Amygdala (tissue), 56 donors: ENCODE results near the gene FAM53A.
"Not testable (repeated sequence)": the region's sequence is repeated elsewhere in the genome, so short reads cannot be mapped to it uniquely, and the experiment has no call there.

ENCODE experiments used
- DNase-seq, 56 donors: peaks; one replicate each; lab custom pipeline; 2025; lab: John Stamatoyannopoulos, UW

The FAM53A gene

GRCh38 chr4:1642196-1642951 is 41.7 kb downstream of the FAM53A start:
- DNase-seq, result no peak

- DNase-seq, result no peak
These were observed 42.4 kb downstream of the FAM53A start for GRCh38 chr4:1641671-1642070.

- DNase-seq, result not testable (repeated sequence)
These were observed 43.2 kb downstream of the FAM53A start for GRCh38 chr4:1640716-1641503.

- DNase-seq, result no peak
These were observed 43.9 kb downstream of the FAM53A start for GRCh38 chr4:1640190-1640589.

- no peak for DNase-seq
These were observed 44.7 kb downstream of the FAM53A start for GRCh38 chr4:1639299-1639868.

GRCh38 chr4:1638873-1639272 is 45.2 kb downstream of the FAM53A start:
- DNase-seq, result no peak

GRCh38 chr4:1638272-1638598 is 45.9 kb downstream of the FAM53A start:
- no peak for DNase-seq

GRCh38 chr4:1637580-1638271 is 46.4 kb downstream of the FAM53A start:
- DNase-seq, result no peak

GRCh38 chr4:1636490-1637211 is 47.5 kb downstream of the FAM53A start:
- no peak for DNase-seq

- DNase-seq, result no peak
These were observed 48.6 kb downstream of the FAM53A start for GRCh38 chr4:1635464-1635863.

- no peak for DNase-seq
These were observed 50.1 kb downstream of the FAM53A start for GRCh38 chr4:1633993-1634392.

GRCh38 chr4:1632109-1633104 is 51.7 kb downstream of the FAM53A start:
- no peak for DNase-seq

- no peak for DNase-seq
These were observed 53.0 kb downstream of the FAM53A start for GRCh38 chr4:1631136-1631535.

GRCh38 chr4:1630266-1630665 is 53.8 kb downstream of the FAM53A start:
- no peak for DNase-seq

GRCh38 chr4:1629699-1630083 is 54.4 kb downstream of the FAM53A start:
- no peak for DNase-seq

GRCh38 chr4:1628892-1629698 is 55.0 kb downstream of the FAM53A start:
- DNase-seq, result peak in 39 of 56 donors; percentile 5 to 76 (median 24)

- DNase-seq, result no peak
These were observed 56.4 kb downstream of the FAM53A start for GRCh38 chr4:1627417-1628313.
